Duodenal mucosa (tissue), 2 donors: ENCODE measurements around the gene SEL1L3.

Experiments used
- H3K27ac ChIP-seq: one replicate; pipeline ENCODE4 v1.7.0; 2013; ENCODE audit warnings: low read depth, low read length
- H3K27me3 ChIP-seq, 2 donors: one replicate each; pipeline ENCODE4 v1.7.0; 2013; ENCODE audit warnings: low read length in 2 of 2, control low read depth in 1 of 2; ENCODE audit not compliant: insufficient read depth in 2 of 2, control insufficient read depth in 1 of 2
- H3K36me3 ChIP-seq, 2 donors: one replicate each; pipeline ENCODE4 v1.7.0; 2013; ENCODE audit warnings: low read length in 2 of 2, control low read depth in 1 of 2; ENCODE audit not compliant: insufficient read depth in 2 of 2, control insufficient read depth in 1 of 2
- H3K4me1 ChIP-seq, 2 donors: one replicate each; pipeline ENCODE4 v1.7.0; 2013; ENCODE audit warnings: low read length in 2 of 2, control low read depth in 1 of 2; ENCODE audit not compliant: insufficient read depth in 2 of 2, control insufficient read depth in 1 of 2
- H3K4me3 ChIP-seq, 2 donors: one replicate each; pipeline ENCODE4 v1.7.0; 2013; ENCODE audit warnings: low read length in 2 of 2, low read depth in 1 of 2
- H3K9ac ChIP-seq, 2 donors: one replicate each; pipeline ENCODE4 v1.7.0; 2013; ENCODE audit warnings: low read length in 2 of 2, low read depth in 1 of 2
- H3K9me3 ChIP-seq, 2 donors: one replicate each; pipeline ENCODE4 v1.7.0; 2013; ENCODE audit warnings: low read length in 2 of 2, control low read depth in 1 of 2; ENCODE audit not compliant: control insufficient read depth in 1 of 2

SEL1L3 gene

GRCh38 chr4:25896776-25897539 lies 34.2 kb upstream of the SEL1L3 start:
- Histone ChIP-seq H3K27ac (no peak overlapping the region), H3K27me3 (no peaks in the 10 kb centered on the region), H3K9ac (no peak overlapping the region), H3K9me3 (no peaks in the 10 kb centered on the region), H3K36me3 (no peaks in the 10 kb centered on the region), H3K4me3 (no peak overlapping the region), H3K4me1 (peaks cover 0 to 1% of the 10 kb centered on the region in 2 donors)

GRCh38 chr4:25892796-25893195 lies 30.0 kb upstream of the SEL1L3 start:
- H3K4me1 ChIP-seq = no peaks in the 10 kb centered on the region
- no peak overlapping the region for H3K9ac ChIP-seq
- no peaks in the 10 kb centered on the region for H3K9me3 ChIP-seq
- no peak overlapping the region for H3K27ac ChIP-seq
- no peaks in the 10 kb centered on the region for H3K36me3 ChIP-seq
- H3K27me3 ChIP-seq = no peaks in the 10 kb centered on the region
- no peak overlapping the region for H3K4me3 ChIP-seq

GRCh38 chr4:25890571-25891485 lies 28.0 kb upstream of the SEL1L3 start:
- Histone ChIP-seq H3K4me3 (no peak overlapping the region), H3K36me3 (no peaks in the 10 kb centered on the region), H3K9ac (no peak overlapping the region), H3K27ac (no peak overlapping the region), H3K27me3 (no peaks in the 10 kb centered on the region), H3K4me1 (no peaks in the 10 kb centered on the region), H3K9me3 (no peaks in the 10 kb centered on the region)

- H3K4me3 ChIP-seq = no peak overlapping the region
- no peak overlapping the region for H3K9ac ChIP-seq
- no peak overlapping the region for H3K27ac ChIP-seq
- H3K27me3 ChIP-seq = no peaks in the 10 kb centered on the region
- no peaks in the 10 kb centered on the region for H3K9me3 ChIP-seq
- H3K36me3 ChIP-seq = no peaks in the 10 kb centered on the region
- H3K4me1 ChIP-seq = no peaks in the 10 kb centered on the region
Observed at GRCh38 chr4:25889589-25890503, 27.1 kb upstream of the SEL1L3 start.

GRCh38 chr4:25888781-25889180 lies 26.0 kb upstream of the SEL1L3 start:
- Histone ChIP-seq H3K27me3 (no peaks in the 10 kb centered on the region), H3K27ac (no peak overlapping the region), H3K9me3 (no peaks in the 10 kb centered on the region), H3K36me3 (no peaks in the 10 kb centered on the region), H3K4me3 (no peak overlapping the region), H3K4me1 (peaks cover 0 to 5% of the 10 kb centered on the region in 2 donors), H3K9ac (no peak overlapping the region)

GRCh38 chr4:25884031-25884782 lies 21.4 kb upstream of the SEL1L3 start:
- no peaks in the 10 kb centered on the region for H3K9me3 ChIP-seq
- no peak overlapping the region for H3K27ac ChIP-seq
- H3K27me3 ChIP-seq = no peaks in the 10 kb centered on the region
- peaks cover 0 to 5% of the 10 kb centered on the region in 2 donors for H3K4me1 ChIP-seq
- H3K36me3 ChIP-seq = no peaks in the 10 kb centered on the region
- no peak overlapping the region for H3K9ac ChIP-seq
- H3K4me3 ChIP-seq = no peak overlapping the region

- Histone ChIP-seq H3K4me1 (peaks cover 0 to 5% of the 10 kb centered on the region in 2 donors), H3K9ac (no peak overlapping the region), H3K36me3 (no peaks in the 10 kb centered on the region), H3K9me3 (no peaks in the 10 kb centered on the region), H3K4me3 (no peak overlapping the region), H3K27me3 (no peaks in the 10 kb centered on the region), H3K27ac (no peak overlapping the region)
Observed at GRCh38 chr4:25883565-25883964, 20.8 kb upstream of the SEL1L3 start.

GRCh38 chr4:25882226-25882625 lies 19.4 kb upstream of the SEL1L3 start:
- peaks cover 0 to 5% of the 10 kb centered on the region in 2 donors for H3K4me1 ChIP-seq

GRCh38 chr4:25881193-25881592 lies 18.4 kb upstream of the SEL1L3 start:
- Histone ChIP-seq H3K4me3 (no peak overlapping the region), H3K27me3 (no peaks in the 10 kb centered on the region), H3K36me3 (no peaks in the 10 kb centered on the region), H3K9ac (no peak overlapping the region), H3K9me3 (no peaks in the 10 kb centered on the region), H3K27ac (no peak overlapping the region), H3K4me1 (peaks cover 0 to 5% of the 10 kb centered on the region in 2 donors)

More at GRCh38 chr4:25882226-25882625, 19.4 kb upstream of the SEL1L3 start:
- no peaks in the 10 kb centered on the region for H3K36me3 ChIP-seq
- no peak overlapping the region for H3K4me3 ChIP-seq
- H3K27me3 ChIP-seq = no peaks in the 10 kb centered on the region
- H3K9me3 ChIP-seq = no peaks in the 10 kb centered on the region
- H3K27ac ChIP-seq = no peak overlapping the region
- H3K9ac ChIP-seq = no peak overlapping the region
